Ishikawa (cell line): ENCODE results near the gene IGFALS.
A peak's percentile ranks its signal among the peaks of the same experiment; 100 is the strongest.

Source experiments
- CEBPB ChIP-seq: IDR thresholded peaks from 2 replicates; pipeline ENCODE4 v1.6.1; 2012
- CREB1 ChIP-seq: IDR thresholded peaks from 2 replicates; pipeline ENCODE4 v1.6.1; 2012; ENCODE audit warnings: low read depth
- EGR1 ChIP-seq: IDR thresholded peaks from 2 replicates; pipeline ENCODE4 v1.6.1; 2012
- EP300 ChIP-seq: IDR thresholded peaks from 2 replicates; pipeline ENCODE4 v1.6.1; 2012; ENCODE audit warnings: borderline replicate concordance
- FOXM1 ChIP-seq: IDR thresholded peaks from 2 replicates; pipeline ENCODE4 v1.6.1; 2012; ENCODE audit warnings: low read depth, borderline replicate concordance
- NFIC ChIP-seq: IDR thresholded peaks from 2 replicates; pipeline ENCODE4 v1.6.1; 2012
- RAD21 ChIP-seq: IDR thresholded peaks from 2 replicates; pipeline ENCODE4 v1.6.1; 2012; ENCODE audit warnings: low read depth
- TAF1 ChIP-seq: IDR thresholded peaks from 2 replicates; pipeline ENCODE4 v1.6.1; 2012; ENCODE audit warnings: low read depth, mild to moderate bottlenecking
- TCF12 ChIP-seq: IDR thresholded peaks from 2 replicates; pipeline ENCODE4 v1.6.1; 2012; ENCODE audit warnings: low read depth
- TEAD4 ChIP-seq: IDR thresholded peaks from 2 replicates; pipeline ENCODE4 v1.6.1; 2012
- YY1 ChIP-seq: IDR thresholded peaks from 2 replicates; pipeline ENCODE4 v1.6.1; 2012; ENCODE audit warnings: low read depth
- ZBTB7A ChIP-seq: IDR thresholded peaks from 2 replicates; pipeline ENCODE4 v1.6.1; 2012; ENCODE audit warnings: low read depth
- TF ChIP-seq, protein P1 (sequence below): IDR thresholded peaks from 2 replicates; pipeline ENCODE4 v1.6.1; 2012
- TF ChIP-seq, protein P2 (sequence below): IDR thresholded peaks from 2 replicates; pipeline ENCODE4 v1.6.1; 2012
- TF ChIP-seq, protein P3 (sequence below): IDR thresholded peaks from 2 replicates; pipeline ENCODE4 v1.6.1; 2012; ENCODE audit warnings: low read depth, mild to moderate bottlenecking

Gene IGFALS

GRCh38 chr16:1762879-1763520 is 30.5 kb downstream of the IGFALS start:
- TF ChIP-seq TCF12 (0 out of 2 replicates have a peak, but pooled peaks have one; percentile 16), NFIC (peak; percentile 69), FOXM1 (no peak)

DNA sequence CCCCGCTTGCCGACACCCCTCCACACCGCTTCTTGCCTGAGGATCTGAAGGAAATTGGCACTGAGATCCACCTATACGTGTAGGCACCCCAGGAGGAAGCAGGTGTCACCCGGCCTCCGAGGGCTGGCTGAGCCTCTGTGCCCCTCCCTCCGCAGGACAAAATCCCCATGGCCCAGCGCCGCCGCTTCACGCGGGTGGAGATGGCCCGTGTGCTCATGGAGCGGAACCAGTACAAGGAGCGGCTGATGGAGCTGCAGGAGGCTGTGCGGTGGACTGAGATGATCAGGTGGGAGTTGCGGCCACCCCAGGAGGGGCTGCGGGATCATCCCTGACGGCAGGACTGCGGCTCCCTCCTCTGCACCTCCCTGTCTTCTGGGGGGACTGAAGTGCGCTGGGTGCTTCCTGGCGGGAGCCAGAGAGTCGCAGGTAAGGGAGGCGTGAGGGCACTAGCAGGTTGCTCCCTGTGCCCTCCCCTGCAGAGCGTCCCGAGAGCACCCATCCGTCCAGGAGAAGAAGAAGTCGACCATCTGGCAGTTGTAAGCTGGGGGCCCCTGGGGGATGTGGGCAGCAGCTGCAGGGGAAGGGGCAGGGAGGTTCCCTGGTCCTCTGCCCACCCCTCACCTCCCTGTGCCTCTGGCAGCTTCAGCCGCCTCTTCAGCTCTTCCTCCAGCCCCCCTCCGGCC is 31.2 kb downstream of the IGFALS start:
- no peak for TF ChIP-seq FOXM1

DNA sequence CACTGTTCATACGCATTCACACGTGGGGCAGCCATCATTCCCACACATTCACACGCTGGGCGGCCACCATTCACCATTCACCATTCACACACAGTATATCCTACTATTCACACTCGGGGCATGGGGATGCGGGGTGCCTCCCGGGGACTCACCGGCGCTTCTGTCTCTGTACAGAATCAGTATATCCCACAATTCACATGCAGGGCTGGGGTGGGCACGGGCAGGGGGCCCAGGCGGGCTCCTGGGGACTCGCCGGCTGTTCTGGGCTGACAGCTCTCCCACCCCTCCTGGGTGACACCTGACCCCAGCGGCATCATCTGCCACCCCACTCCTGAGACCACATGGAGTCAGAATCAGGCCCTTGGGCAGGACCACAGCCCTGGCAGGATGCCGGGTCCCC is 31.8 kb downstream of the IGFALS start:
- TF ChIP-seq ZBTB7A (no peak), CEBPB (no peak), CREB1 (no peak), EGR1 (no peak), YY1 (no peak), FOXM1 (no peak), EP300 (no peak), TAF1 (no peak), TEAD4 (no peak), TCF12 (no peak), RAD21 (no peak)
- TF ChIP-seq, protein P1, sequence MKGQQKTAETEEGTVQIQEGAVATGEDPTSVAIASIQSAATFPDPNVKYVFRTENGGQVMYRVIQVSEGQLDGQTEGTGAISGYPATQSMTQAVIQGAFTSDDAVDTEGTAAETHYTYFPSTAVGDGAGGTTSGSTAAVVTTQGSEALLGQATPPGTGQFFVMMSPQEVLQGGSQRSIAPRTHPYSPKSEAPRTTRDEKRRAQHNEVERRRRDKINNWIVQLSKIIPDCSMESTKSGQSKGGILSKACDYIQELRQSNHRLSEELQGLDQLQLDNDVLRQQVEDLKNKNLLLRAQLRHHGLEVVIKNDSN, result no peak
- TF ChIP-seq, protein P2, sequence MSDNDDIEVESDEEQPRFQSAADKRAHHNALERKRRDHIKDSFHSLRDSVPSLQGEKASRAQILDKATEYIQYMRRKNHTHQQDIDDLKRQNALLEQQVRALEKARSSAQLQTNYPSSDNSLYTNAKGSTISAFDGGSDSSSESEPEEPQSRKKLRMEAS, result no peak
- TF ChIP-seq, protein P3, sequence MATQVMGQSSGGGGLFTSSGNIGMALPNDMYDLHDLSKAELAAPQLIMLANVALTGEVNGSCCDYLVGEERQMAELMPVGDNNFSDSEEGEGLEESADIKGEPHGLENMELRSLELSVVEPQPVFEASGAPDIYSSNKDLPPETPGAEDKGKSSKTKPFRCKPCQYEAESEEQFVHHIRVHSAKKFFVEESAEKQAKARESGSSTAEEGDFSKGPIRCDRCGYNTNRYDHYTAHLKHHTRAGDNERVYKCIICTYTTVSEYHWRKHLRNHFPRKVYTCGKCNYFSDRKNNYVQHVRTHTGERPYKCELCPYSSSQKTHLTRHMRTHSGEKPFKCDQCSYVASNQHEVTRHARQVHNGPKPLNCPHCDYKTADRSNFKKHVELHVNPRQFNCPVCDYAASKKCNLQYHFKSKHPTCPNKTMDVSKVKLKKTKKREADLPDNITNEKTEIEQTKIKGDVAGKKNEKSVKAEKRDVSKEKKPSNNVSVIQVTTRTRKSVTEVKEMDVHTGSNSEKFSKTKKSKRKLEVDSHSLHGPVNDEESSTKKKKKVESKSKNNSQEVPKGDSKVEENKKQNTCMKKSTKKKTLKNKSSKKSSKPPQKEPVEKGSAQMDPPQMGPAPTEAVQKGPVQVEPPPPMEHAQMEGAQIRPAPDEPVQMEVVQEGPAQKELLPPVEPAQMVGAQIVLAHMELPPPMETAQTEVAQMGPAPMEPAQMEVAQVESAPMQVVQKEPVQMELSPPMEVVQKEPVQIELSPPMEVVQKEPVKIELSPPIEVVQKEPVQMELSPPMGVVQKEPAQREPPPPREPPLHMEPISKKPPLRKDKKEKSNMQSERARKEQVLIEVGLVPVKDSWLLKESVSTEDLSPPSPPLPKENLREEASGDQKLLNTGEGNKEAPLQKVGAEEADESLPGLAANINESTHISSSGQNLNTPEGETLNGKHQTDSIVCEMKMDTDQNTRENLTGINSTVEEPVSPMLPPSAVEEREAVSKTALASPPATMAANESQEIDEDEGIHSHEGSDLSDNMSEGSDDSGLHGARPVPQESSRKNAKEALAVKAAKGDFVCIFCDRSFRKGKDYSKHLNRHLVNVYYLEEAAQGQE, result no peak

GRCh38 chr16:1760911-1761310 is 32.6 kb downstream of the IGFALS start:
- TF ChIP-seq NFIC (no peak), TAF1 (no peak), RAD21 (no peak), TEAD4 (no peak), TCF12 (no peak), FOXM1 (no peak), CEBPB (no peak), EGR1 (no peak), EP300 (no peak)
- TF ChIP-seq, protein P2, result no peak
- TF ChIP-seq, protein P1, result no peak

DNA sequence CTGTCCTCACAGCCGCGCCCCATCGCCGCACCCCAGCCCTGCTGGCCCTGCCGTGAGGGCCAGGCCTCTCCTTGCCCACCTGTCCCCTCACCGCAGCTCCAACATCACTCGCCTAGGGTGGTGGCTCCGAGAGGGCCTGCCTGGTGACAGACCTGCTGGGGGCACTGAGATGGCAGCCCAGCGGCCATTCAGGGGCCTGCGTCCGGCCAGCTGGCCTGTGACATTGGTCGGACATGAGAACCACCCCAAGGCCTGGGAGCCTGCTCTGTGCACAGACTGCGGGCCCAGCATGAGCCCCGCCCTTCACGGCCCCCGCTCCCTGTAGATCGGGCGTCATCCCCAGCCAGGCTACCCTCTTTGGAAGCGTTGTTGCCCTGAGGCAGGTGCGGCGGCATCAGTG is 34.0 kb downstream of the IGFALS start:
- TF ChIP-seq EP300, result no peak
- no peak for TF ChIP-seq RAD21
- no peak for TF ChIP-seq TCF12
- TF ChIP-seq EGR1, result no peak
- TF ChIP-seq, protein P1, result no peak
- no peak for TF ChIP-seq TAF1
- TF ChIP-seq CREB1, result no peak
- TF ChIP-seq, protein P3, result no peak
- TF ChIP-seq CEBPB, result no peak
- no peak for TF ChIP-seq TEAD4
- TF ChIP-seq, protein P2, result no peak
- no peak for TF ChIP-seq FOXM1
- TF ChIP-seq YY1, result no peak
- TF ChIP-seq ZBTB7A, result no peak
- TF ChIP-seq NFIC, result no peak
